ENCODE data around the gene CTTNBP2. TPM values are rescaled to one million over a fixed set of nuclear protein-coding genes. Genes with fewer than 3 reads are reported as not detected.

Gene CTTNBP2
- total RNA-seq, 1 donor from 2014 or later, result 6.6 TPM

- TF ChIP-seq CTCF (IDR thresholded peaks at IDR 0.05), result no peak
- DNase-seq, result no peak
- Histone ChIP-seq H3K36me3 (no peaks in the 10 kb centered on the region), H3K27me3 (ENCODE audit: low read depth) (no peaks in the 10 kb centered on the region), H3K4me1 (peaks cover 8% of the 10 kb centered on the region), H3K9me3 (no peaks in the 10 kb centered on the region), H3K4me3 (no peak overlapping the region), H3K27ac (no peak overlapping the region)
- peak in 1 of 2 donors; percentile 8 for ATAC-seq
- intact Hi-C loops (cut with DNase I), result no loop called here
Measured at GRCh38 chr7:117829450-117830117, 43.7 kb downstream of the CTTNBP2 start.

GRCh38 chr7:117828825-117829224 is 44.4 kb downstream of the CTTNBP2 start:
- TF ChIP-seq CTCF (IDR thresholded peaks at IDR 0.05), result no peak
- H3K4me3 ChIP-seq, result no peak overlapping the region
- intact Hi-C loops (cut with DNase I), result no loop called here
- DNase-seq (no peak), ATAC-seq (no peak)
- no peaks in the 10 kb centered on the region for H3K27me3 ChIP-seq (ENCODE audit: low read depth)
- no peaks in the 10 kb centered on the region for H3K36me3 ChIP-seq
- H3K27ac ChIP-seq, result no peak overlapping the region
- H3K9me3 ChIP-seq, result no peaks in the 10 kb centered on the region
- peaks cover 8% of the 10 kb centered on the region for H3K4me1 ChIP-seq

GRCh38 chr7:117827862-117828261 is 45.4 kb downstream of the CTTNBP2 start:
- Histone ChIP-seq H3K9me3 (no peaks in the 10 kb centered on the region), H3K27ac (no peak overlapping the region), H3K36me3 (no peaks in the 10 kb centered on the region), H3K4me3 (no peak overlapping the region), H3K4me1 (peaks cover 8% of the 10 kb centered on the region), H3K27me3 (ENCODE audit: low read depth) (no peaks in the 10 kb centered on the region)
- DNase-seq (no peak), ATAC-seq (peak in 1 of 2 donors; percentile 41)
- intact Hi-C loops (cut with DNase I), result no loop called here
- no peak for TF ChIP-seq CTCF (IDR thresholded peaks at IDR 0.05)

GRCh38 chr7:117825132-117825531 is 48.1 kb downstream of the CTTNBP2 start:
- Histone ChIP-seq H3K4me1 (no peaks in the 10 kb centered on the region), H3K36me3 (no peaks in the 10 kb centered on the region), H3K27me3 (ENCODE audit: low read depth) (no peaks in the 10 kb centered on the region), H3K9me3 (no peaks in the 10 kb centered on the region), H3K4me3 (no peak overlapping the region), H3K27ac (no peak overlapping the region)
- no peak for DNase-seq
- ATAC-seq, result no peak
- intact Hi-C loops (cut with DNase I), result no loop called here
- no peak for TF ChIP-seq CTCF (IDR thresholded peaks at IDR 0.05)

- ATAC-seq, result no peak
- Histone ChIP-seq H3K4me1 (no peaks in the 10 kb centered on the region), H3K27me3 (ENCODE audit: low read depth) (no peaks in the 10 kb centered on the region), H3K27ac (no peak overlapping the region), H3K36me3 (no peaks in the 10 kb centered on the region), H3K4me3 (no peak overlapping the region), H3K9me3 (no peaks in the 10 kb centered on the region)
- no peak for TF ChIP-seq CTCF (IDR thresholded peaks at IDR 0.05)
- intact Hi-C loops (cut with DNase I), result no loop called here
- no peak for DNase-seq
Measured at GRCh38 chr7:117824592-117824991, 48.6 kb downstream of the CTTNBP2 start.
